NCI-H2227 (cell line): ENCODE results near the gene SLCO3A1.

Experiments used
- DNase-seq: peaks from one replicate; lab custom pipeline; 2025; ENCODE audit not compliant: unreplicated experiment; lab: John Stamatoyannopoulos, UW

SLCO3A1 gene

GRCh38 chr15:91860498-91860897 lies 7.0 kb downstream of the SLCO3A1 start:
- no peak for DNase-seq

- DNase-seq, result no peak
These were observed 7.7 kb downstream of the SLCO3A1 start for GRCh38 chr15:91861223-91861622.

GRCh38 chr15:91862891-91863504 lies 9.5 kb downstream of the SLCO3A1 start:
- DNase-seq, result no peak

GRCh38 chr15:91863621-91864255 lies 10.2 kb downstream of the SLCO3A1 start:
- DNase-seq, result no peak

- no peak for DNase-seq
These were observed 11.2 kb downstream of the SLCO3A1 start for GRCh38 chr15:91864664-91865063.

GRCh38 chr15:91865486-91865885 lies 12.0 kb downstream of the SLCO3A1 start:
- no peak for DNase-seq

- DNase-seq, result no peak
These were observed 12.4 kb downstream of the SLCO3A1 start for GRCh38 chr15:91865950-91866349.

GRCh38 chr15:91866371-91866905 lies 12.9 kb downstream of the SLCO3A1 start:
- no peak for DNase-seq

GRCh38 chr15:91866971-91867372 lies 13.5 kb downstream of the SLCO3A1 start:
- peak; percentile 36 for DNase-seq

GRCh38 chr15:91867581-91868026 lies 14.1 kb downstream of the SLCO3A1 start:
- DNase-seq, result no peak

- DNase-seq, result no peak
These were observed 17.5 kb downstream of the SLCO3A1 start for GRCh38 chr15:91870876-91871537.

- no peak for DNase-seq
These were observed 18.3 kb downstream of the SLCO3A1 start for GRCh38 chr15:91871837-91872236.

- DNase-seq, result no peak
These were observed 19.0 kb downstream of the SLCO3A1 start for GRCh38 chr15:91872356-91873137.

- DNase-seq, result no peak
These were observed 19.6 kb downstream of the SLCO3A1 start for GRCh38 chr15:91873138-91873536.

GRCh38 chr15:91874171-91874570 lies 20.7 kb downstream of the SLCO3A1 start:
- no peak for DNase-seq

GRCh38 chr15:91874992-91875660 lies 21.6 kb downstream of the SLCO3A1 start:
- no peak for DNase-seq

- no peak for DNase-seq
These were observed 22.7 kb downstream of the SLCO3A1 start for GRCh38 chr15:91876187-91876586.

GRCh38 chr15:91878319-91878870 lies 24.9 kb downstream of the SLCO3A1 start:
- no peak for DNase-seq

- no peak for DNase-seq
These were observed 25.6 kb downstream of the SLCO3A1 start for GRCh38 chr15:91879158-91879557.

- DNase-seq, result no peak
These were observed 26.9 kb downstream of the SLCO3A1 start for GRCh38 chr15:91880373-91880772.
